ENCODE results near the gene SNX21.
"Not testable (repeated sequence)": the region's sequence is repeated elsewhere in the genome, so short reads cannot be mapped to it uniquely, and the experiment has no call there.

Gene SNX21, protein sequence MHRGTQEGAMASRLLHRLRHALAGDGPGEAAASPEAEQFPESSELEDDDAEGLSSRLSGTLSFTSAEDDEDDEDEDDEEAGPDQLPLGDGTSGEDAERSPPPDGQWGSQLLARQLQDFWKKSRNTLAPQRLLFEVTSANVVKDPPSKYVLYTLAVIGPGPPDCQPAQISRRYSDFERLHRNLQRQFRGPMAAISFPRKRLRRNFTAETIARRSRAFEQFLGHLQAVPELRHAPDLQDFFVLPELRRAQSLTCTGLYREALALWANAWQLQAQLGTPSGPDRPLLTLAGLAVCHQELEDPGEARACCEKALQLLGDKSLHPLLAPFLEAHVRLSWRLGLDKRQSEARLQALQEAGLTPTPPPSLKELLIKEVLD

DNA sequence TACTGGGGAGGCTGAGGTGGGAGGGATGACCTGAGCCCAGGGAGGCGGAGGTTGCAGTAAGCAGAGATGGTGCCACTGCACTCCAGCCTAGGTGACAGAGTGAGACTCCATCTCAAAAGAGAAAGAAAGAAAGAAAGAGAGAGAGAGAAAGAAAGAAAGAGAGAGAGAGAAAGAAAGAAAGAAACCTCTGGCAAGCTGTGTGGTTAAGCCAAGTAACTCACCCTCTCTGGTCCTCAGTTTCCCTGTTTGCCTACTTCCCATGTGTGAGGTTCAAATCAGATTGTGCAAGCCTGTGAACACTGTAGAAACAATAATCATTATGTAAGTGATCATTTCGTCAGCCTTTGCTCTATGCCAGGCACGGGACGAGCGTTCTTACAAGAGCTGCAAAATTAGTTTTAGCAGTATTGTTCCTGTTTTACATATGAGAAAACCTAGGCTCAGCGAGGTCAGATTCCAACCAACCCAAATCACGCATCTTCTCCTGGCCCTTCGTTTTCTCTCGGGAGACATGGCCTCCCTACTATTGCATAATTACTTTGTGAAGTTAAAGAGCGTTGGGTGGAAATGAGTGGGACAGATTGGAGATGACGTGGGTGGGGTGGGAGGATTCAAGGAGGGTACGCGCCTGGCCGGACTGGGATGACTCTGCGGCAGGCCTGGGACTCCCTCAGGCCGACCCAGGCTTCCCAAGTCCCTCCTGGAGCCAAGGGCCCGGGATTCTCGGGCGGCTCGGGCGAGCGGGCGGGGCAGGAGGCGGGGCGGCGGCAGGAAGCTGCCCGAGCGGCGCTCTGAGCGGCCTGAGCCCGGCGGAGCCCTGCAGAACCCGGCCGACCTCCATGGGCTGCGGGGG lies at the start of gene SNX21:
TSS of gene SNX21 (plus strand) at position 770 of the 853 bp plus-strand sequence. CDS start 121 bp downstream, outside the sequence.
- DNase-seq: peak; percentile 39

DNA sequence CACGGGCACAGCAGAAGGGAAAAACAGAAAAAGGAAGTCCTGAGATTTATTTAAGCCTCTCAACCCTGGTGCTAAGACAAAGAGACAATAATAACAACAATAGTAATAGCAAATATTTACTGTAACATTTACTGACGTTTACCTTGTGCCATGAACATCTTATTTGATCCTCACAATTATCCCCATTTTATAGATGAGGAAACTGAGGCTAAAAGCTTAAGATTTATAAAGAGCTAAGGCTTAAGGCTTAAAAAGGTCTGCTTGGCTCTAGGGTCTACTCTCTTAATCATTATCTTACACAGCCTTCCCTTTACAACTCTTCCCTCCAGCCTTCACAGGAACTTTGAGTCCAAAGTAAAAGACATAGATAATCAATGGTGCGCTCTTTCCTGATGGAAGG lies 45.2 kb upstream of the SNX21 start:
- DNase-seq: no peak

DNA sequence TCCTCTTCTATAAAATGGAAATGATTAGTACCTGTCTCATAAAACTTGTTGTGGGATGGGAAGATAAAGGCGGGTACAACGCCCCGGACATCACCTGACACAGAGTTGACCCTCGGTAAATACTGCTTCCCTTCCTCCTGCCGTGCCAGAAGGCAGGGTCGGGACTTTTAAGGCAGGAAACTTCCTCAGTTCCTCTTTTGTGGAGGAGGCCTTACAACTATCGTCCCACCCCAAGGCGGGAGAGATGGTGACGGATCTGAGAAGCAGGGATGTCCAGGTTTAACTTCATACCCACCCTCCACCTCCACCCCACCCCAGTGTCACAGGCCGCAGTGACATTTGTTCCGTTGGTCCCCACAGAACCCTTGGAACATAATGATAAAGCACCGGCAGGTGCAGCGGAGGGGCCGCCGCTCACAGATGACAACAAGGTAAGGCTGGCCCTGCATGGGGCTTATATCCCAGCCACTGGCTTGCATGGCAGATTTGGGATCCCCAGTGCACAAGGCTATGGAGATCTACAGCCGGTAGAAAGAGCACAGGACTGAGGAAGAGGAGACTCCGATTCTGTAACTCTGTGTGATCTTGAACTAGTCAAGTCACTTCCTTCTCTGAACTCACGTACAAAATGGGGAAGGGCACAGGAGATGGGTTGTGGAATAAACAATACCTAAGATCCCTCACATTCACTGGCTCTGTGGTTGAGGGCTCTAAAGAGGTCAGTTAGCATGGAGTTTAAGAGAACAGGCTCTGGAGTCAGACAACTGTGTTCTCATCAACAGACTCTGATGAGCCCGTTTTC lies 41.1 kb upstream of the SNX21 start:
- DNase-seq: peak; percentile 62

DNA sequence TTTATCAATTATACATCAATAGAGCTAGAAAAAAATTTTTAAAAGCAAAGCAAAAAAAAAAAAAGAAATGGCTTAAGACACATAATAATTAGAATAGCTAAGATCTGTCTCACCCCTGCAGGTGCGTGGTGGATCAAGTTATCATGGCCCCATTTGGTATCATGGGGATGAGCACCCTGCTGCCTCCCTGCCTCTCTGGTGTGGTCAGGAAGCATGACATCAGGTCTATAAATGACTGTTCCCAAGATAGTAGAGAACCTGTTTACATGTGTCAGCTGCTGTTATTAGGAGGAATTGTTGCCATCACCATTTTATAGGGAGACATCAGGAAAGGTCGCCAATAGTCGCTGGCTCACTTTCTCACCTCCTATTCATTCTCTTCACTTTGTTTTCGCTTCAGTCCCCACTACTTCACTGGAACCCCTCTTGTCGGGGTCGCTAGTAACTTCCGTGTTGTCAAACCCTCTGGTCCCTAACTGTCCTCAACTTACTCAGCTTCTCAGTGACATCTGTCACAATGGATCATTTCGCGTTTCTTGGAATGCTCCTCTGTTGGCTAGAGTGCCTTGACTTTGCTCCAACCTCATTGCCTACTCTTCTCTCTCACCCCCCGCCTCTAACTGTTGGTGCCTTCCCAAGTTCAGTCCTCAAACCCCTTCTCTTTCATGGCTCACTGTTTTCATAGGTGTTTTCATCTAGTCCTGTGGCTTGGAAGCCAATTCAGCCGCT lies 37.1 kb upstream of the SNX21 start:
- DNase-seq: no peak

DNA sequence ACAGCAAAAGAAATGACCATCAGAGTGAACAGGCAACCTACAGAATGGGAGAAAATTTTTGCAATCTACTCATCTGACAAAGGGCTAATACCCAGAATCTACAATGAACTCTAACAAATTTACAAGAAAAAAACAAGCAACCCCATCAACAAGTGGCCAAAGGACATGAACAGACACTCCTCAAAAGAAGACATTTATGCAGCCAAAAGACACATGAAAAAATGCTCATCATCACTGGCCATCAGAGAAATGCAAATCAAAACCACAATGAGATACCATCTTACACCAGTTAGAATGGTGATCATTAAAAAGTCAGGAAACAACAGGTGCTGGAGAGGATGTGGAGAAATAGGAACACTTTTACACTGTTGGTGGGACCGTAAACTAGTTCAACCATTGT lies 36.1 kb upstream of the SNX21 start:
- not testable (repeated sequence) for DNase-seq

DNA sequence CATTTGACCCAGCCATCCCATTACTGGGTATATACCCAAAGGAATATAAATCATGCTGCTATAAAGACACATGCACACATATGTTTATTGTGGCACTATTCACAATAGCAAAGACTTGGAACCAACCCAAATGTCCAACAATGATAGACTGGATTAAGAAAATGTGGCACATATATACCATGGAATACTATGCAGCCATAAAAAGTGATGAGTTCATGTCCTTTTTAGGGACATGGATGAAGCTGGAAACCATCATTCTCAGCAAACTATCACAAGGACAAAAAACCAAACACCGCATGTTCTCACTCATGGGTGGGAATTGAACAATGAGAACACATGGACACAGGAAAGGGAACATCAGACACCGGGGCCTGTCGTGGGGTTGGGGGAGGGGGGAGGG lies 35.6 kb upstream of the SNX21 start:
- not testable (repeated sequence) for DNase-seq

DNA sequence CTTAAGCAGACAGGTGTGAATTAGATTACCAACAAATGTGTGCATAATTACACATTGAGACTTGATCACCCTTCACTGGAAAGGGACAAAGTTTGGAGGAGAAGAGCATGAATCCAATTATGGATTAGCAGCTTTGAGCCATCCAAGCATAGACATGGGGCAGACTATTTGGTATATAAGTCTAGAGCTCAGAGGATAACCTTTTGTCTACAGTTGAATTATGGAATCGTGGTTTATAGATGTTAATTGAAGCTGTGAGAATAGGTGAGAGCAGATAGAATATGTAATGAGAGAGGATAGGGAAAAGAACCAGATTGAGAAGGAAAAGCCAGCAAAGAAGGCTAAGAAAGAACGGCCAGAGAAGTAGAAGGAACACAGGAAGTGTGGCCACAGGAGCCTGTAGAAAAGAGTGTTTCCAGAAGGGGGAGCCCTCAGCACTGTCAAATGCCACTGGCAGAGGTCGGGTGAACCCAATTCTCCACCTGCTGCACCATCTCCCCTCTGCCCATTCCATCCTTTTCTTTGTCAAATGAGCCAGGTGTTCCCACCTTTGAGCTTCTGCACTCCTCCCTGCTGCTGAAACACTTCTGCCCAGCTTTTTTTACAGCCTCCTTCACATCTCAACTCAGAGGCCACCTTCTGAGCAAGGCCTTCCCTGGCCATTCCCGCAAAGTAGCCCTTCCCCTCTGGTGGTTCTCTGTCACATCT lies 34.5 kb upstream of the SNX21 start:
- peak; percentile 87 for DNase-seq

DNA sequence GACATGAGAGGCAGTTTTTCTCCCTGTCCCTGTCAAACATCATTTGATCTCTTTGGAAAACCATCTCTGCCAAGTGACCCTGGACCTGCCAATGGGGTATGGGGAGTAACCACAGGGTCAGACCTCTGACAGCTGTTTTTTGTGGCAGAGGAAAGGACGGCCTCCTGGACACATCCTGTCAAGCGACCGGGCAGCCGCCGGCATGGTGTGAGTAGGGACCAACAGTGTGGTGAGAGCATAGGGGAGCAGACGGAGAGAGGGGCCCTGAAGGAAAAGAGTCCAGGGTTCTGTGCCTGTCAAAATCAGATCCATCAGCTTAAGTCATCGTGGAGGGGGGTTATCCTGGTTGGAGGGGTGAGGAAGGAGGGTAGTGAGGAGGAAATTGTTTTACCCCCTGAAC lies 31.7 kb upstream of the SNX21 start:
- DNase-seq: no peak

DNA sequence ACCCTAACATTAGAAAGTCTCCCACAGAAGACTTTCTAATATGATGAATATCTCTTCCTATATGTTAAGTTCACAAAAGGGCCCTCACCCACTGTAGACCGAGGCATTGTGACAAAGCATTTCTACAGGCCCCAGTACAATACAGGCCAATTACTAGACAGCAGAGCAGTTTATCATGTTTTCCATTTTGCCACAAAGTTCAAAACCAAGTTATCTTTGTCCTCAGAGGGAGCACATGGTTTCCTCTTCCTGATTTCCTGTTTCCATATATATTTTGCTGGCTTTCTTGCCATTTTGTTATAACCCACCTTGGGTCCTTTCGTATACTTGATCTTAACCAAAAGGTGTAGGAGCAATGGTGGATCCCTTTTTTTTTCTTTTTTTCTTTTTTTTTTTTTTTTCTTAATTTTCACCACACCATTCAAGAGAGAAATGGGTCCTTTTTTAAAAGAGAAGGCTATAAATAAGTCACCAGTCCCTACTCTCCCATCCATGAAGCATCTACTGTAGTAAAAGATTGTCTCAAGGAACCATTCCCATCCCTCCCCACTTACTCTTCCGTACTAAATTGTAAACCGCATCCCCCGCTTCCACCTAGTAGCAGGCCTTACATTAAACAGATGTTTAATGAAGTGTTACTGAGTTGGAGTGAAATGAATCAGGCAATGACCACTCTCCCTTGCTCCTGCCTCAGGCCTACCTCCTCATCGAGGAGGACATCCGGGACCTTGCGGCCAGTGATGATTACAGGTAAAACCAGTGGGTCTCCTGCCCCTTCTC lies 23.2 kb upstream of the SNX21 start:
- peak; percentile 91 for DNase-seq

DNA sequence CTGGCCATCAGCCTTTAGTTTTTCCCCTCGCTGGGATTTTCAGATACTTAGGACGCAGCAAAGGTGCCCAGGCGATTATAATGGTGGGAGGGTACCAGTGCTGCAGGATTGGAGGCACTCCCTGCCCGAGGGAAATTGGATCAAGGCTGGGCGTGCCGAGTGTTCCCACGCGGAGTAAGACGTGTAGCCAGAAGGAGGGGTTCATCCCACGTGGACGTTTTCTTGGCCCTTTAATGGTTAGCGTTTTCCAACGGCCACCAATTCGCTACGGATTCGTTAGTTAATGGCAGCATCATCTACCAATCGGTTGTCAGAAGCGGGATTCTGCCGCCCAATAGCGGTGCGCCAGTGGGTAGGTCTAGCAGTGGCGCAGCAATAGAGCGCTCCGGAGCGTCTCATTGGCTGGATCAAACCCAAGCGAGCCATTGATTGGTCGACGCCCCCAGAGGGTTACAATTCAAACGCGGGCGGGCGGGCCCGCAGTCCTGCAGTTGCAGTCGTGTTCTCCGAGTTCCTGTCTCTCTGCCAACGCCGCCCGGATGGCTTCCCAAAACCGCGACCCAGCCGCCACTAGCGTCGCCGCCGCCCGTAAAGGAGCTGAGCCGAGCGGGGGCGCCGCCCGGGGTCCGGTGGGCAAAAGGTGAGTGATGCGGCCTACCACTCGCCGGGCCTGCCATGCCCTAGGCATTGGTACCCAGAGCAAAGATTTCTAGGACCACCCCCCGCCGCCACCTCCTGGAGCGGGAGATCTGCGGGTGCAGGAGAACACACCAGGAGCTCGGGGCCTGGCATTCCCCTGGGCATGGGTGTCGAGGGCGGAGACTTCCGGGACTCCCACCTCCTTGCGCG lies 21.2 kb upstream of the SNX21 start, which contains the start of gene UBE2C:
TSS of gene UBE2C (plus strand) at position 488 of the 849 bp plus-strand sequence. CDS start at position 540, 52 bp downstream.
- DNase-seq: peak; percentile 99

DNA sequence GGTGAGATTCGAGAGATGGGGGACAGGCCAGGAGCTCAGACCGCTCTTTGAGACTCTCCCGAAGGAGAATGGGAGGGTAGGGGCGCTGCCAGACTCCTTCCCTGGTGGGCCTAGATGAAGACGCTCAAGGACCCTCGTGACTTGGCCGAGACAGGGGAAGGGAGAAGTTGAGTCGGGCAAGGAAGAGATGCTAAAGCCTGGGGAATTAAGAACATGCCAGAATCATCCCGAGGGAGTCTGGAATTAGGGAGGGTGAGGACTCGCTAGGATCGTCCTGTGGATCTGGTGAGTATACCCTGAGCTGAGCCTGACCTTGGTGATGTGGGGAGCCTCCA lies 20.6 kb upstream of the SNX21 start:
- no peak for DNase-seq

DNA sequence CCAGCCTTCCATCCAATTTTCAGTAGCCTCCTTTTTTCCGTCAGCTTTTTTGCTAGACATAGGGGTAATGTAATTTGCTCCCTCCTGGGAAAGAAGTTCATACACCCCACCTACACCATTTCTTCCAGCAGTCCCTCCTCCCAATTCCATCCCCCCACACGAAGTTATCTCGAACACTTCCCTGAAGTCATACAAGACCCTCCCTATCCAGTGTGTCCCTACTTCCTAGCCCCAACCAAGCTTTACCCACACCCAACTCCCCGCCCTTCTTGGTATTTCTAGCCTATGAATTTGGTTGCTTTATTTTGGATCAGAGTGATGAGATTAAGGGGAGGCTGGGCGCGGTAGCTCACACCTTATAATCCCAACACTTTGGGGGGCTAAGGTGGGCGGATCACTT lies 20.1 kb upstream of the SNX21 start:
- DNase-seq: no peak

DNA sequence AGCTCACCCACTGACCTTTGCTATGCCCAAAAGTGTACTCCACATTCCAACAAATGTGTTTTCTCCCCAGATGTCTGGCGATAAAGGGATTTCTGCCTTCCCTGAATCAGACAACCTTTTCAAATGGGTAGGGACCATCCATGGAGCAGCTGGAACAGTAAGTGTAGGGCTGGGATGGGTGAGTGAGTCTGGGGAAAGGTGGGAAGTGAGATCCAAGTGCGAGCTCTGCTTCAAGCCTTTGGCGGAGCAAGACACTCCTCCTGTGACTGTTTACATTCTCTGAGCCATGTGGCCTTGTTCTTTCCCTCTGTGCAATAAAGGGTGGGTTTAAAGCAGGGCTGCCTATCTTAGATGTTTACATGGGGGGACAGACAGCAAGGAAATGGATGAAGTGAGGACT lies 19.3 kb upstream of the SNX21 start:
- DNase-seq: no peak

DNA sequence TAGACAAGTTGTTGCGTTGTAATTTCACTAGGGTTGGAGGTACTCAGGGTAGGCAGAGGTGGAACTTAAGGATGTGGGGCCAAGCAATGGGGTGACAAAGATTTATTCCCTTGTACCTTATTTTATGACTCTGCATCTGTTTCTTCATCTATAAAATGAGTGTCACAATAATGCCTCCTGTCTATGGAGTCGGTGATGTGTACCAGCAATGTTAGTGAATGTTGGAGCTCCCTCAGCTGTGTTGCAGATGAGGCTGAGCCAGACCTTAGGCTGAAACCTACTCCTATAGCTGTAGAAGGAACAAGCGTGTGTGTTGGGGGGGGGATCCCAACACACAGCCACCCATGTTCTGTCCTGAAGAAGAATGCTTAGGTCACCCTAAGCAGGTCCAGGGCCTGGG lies 16.6 kb upstream of the SNX21 start:
- no peak for DNase-seq

DNA sequence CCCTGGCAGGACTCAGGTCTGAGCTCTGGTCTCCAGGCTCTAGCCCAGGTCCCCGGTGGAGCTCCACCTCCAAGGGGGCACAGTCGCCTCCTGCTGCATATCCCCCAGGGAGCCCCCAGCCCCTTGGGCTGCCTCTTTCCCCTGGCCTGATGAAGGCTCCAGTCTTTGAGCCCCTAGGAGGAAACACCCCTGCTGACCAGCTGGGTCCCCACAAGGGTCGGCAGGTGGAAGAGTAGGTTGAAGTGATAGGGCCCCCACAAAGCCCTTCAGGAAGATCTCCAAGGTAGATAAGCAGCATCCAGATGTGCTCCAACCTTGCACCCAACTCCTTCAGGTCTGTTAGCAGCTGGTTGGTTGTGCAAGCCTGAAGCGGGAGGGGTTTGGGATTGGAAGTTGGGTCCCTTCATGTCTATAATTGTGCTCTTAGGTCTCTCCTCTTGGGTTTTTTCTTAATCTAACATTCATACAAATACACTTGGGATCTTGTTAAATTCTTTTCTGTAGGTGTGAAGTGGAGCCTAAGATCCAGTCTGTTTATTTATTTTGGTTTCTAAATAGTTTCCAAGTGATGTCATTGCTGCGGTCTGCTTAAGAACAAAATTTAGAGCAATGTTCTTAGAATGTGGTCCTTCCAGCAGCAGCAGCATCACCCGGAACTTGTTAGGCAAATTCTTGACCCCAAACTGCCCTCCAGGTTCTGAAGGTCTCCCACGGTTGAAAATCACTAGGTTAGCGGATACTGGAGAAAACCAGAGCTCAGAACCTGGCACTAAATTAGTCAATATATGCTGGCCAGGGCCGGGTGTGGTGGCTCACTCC lies 16.0 kb upstream of the SNX21 start:
- DNase-seq: no peak

DNA sequence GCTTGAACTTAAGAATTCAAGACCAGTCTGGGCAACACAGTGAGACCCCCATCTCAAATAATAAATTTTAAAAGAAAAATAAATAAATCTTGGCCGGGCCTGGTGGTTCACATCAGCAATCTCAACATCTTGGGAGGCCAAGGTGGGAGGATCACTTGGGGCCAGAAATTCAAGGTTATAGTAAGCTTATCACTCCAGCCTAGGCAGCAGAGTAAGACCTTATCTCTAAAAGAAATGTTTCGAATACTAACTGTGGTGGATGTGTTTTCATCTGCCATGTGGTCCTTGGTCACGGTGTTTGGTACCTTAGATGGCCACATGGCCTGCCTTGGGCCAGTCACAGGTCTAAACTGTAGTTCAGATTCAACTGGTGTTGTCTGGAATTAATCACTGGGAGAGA lies 15.4 kb upstream of the SNX21 start:
- DNase-seq: no peak

DNA sequence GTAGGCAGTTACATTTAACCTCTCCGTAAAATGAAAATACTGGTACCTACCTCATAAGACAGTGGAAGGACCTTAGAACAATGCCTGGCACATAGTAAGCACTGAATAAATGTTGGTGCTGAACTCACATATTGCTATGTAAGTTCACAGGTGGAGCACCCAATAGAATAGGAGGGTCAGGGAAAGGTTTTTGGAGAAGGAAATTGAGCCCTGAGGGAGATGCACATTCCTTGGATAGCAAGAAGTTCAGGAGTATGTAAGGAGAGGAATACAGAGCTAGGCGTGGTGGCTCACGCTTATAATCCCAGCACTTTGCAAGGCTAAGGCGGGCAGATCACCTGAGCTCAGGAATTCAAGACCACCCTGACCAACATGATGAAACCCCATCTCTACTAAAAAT lies 14.1 kb upstream of the SNX21 start:
- DNase-seq: no peak

DNA sequence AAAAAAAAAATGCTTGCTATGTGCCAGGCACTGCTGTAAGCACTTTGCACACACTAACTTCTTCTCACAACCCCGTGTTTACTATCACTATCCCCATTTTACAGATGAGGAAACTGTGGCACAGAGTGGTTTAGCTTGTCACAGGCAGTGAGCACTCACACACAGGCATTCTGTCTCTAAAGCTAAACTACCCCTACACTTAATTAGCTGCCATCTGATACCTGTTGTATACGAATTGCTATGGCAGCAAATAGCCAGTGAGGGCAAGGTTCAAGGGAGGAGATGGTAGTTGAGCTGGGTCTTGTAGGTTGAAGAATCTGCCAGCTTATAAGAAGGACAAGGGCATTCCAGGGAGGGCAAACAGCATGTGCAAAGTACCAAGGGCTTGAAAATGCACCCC lies 11.7 kb upstream of the SNX21 start:
- no peak for DNase-seq

DNA sequence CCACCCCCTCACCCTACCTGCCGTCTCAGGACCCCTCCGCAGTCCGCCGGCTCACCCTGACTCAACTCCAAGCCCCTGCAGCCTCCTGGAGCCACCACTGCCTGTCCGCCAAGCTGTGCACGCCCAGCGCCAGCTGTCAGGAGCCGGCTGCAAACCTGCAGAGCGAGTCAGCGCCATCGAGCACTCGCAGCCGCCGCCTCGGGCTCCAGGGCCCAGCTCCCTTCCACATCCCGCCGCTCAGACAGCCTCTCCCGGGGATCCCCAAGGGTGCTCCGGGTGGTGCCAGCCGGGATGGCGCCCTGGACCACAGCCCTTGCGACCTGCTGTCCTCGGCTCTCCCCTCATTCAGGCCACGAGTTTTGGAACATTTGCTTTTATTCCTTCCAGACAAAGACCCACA lies 10.7 kb upstream of the SNX21 start:
- DNase-seq: peak; percentile 56

All from hematopoietic multipotent progenitor cell treated with erythropoietin and hydrocortisone succinate and interleukin-3 and kit ligand, for 4 days (in vitro differentiated cells).